MCF 10A (cell line): ENCODE results near the gene MAP3K9. TPM values are rescaled to one million over a fixed set of nuclear protein-coding genes. Genes with fewer than 3 reads are reported as not detected.

Experiments
- BruUV-seq: library from RNA; stranded (reverse); fragments of 400-500 nt; replicated peaks from 2 replicates; lab custom pipeline; 2021; lab: Mats Ljungman, UMichigan
- CTCF ChIA-PET: fragments of 300-600 bp; sonication (Branson Sonifier 250); formaldehyde crosslinking; extraction: SDS; loops from one replicate; lab custom pipeline; 2021; ENCODE audit warnings: antibody characterized with exemption, inconsistent platforms; lab: Yijun Ruan, JAX
- POLR2A ChIA-PET: fragments of 300-600, 350-650 bp; sonication (Branson Sonifier 250); formaldehyde crosslinking; extraction: SDS; loops from one replicate; lab custom pipeline; 2020; ENCODE audit warnings: antibody characterized with exemption, inconsistent platforms; lab: Yijun Ruan, JAX
- DNase-seq: peaks from one replicate; pipeline ENCODE4 v3.0.0-alpha.2; 2018; ENCODE audit not compliant: unreplicated experiment
- H3K27ac Mint-ChIP-seq: one replicate; pipeline ENCODE4 v1.8.0; 2022; ENCODE audit warnings: mild to moderate bottlenecking, low read depth, mixed read lengths; ENCODE audit not compliant: unreplicated experiment
- H3K27me3 Mint-ChIP-seq: one replicate; pipeline ENCODE4 v1.8.0; 2022; ENCODE audit warnings: mixed read lengths; ENCODE audit not compliant: insufficient read depth, unreplicated experiment
- H3K36me3 Mint-ChIP-seq: one replicate; pipeline ENCODE4 v1.8.0; 2022; ENCODE audit warnings: mild to moderate bottlenecking, moderate library complexity, mixed read lengths; ENCODE audit not compliant: insufficient read depth, unreplicated experiment
- H3K4me1 Mint-ChIP-seq: one replicate; pipeline ENCODE4 v1.8.0; 2022; ENCODE audit warnings: mixed read lengths; ENCODE audit not compliant: insufficient read depth, unreplicated experiment
- H3K4me3 Mint-ChIP-seq: one replicate; pipeline ENCODE4 v1.8.0; 2022; ENCODE audit warnings: mild to moderate bottlenecking, moderate library complexity, mixed read lengths; ENCODE audit not compliant: unreplicated experiment
- H3K9me3 Mint-ChIP-seq: one replicate; pipeline ENCODE4 v1.8.0; 2022; ENCODE audit warnings: mixed read lengths; ENCODE audit not compliant: unreplicated experiment
- CTCF ChIP-seq: fragments of 200-600 bp; IDR thresholded peaks from one replicate; pipeline ENCODE4 v1.8.0; 2022; ENCODE audit warnings: antibody characterized with exemption, mild to moderate bottlenecking; ENCODE audit not compliant: unreplicated experiment
- intact Hi-C: fragments of 100-400 bp; cut with micrococcal nuclease; formaldehyde crosslinking; loops from 2 replicates; pipeline ENCODE4 v1.14.1; 2022
- total RNA-seq: library from RNA; stranded (reverse); gene quantifications from 2 replicates; pipeline ENCODE4 v1.2.3, GENCODE V29; 2022

MAP3K9 gene
- total RNA-seq, 1 experiment from 2014 or later: 18.6 TPM

GRCh38 chr14:70784886-70785285, 24.4 kb downstream of the MAP3K9 start:
- CTCF ChIA-PET: interaction anchor here (1.0 kb wide), 1 partner anchor 33 kb away, joined by 3 read pairs; no protein-coding TSS in a partner anchor

GRCh38 chr14:70782361-70782760, 27.0 kb downstream of the MAP3K9 start:
- H3K9me3 Mint-ChIP-seq: no peaks in the 10 kb centered on the region
- peak; percentile 79 for DNase-seq
- H3K27me3 Mint-ChIP-seq: no peaks in the 10 kb centered on the region
- H3K4me1 Mint-ChIP-seq: peaks cover 39% of the 10 kb centered on the region
- H3K4me3 Mint-ChIP-seq: no peak overlapping the region
- TF ChIP-seq CTCF: no peak
- ChIA-PET CTCF (no interaction called here), POLR2A (interaction anchor here (5.1 to 6.8 kb wide), 3 partner anchors 11 to 27 kb away, joined by 23 to 58 read pairs (median 31); partner anchors contain the start of gene MAP3K9)
- intact Hi-C loops: loop anchor here (2.0 kb wide), 1 partner anchor 26 kb away; the partner anchor contains the start of gene MAP3K9
- BruUV-seq: no TSS peak
- peak overlapping the region; percentile 67 for H3K27ac Mint-ChIP-seq
- H3K36me3 Mint-ChIP-seq: peaks cover 16% of the 10 kb centered on the region

More at GRCh38 chr14:70784886-70785285, 24.4 kb downstream of the MAP3K9 start:
- intact Hi-C loops: no loop called here
- peaks cover 46% of the 10 kb centered on the region for H3K4me1 Mint-ChIP-seq
- POLR2A ChIA-PET: interaction anchor here (0.6 to 6.8 kb wide), 4 partner anchors 14 to 29 kb away, joined by 5 to 58 read pairs (median 27); partner anchors contain the start of gene MAP3K9
- H3K27ac Mint-ChIP-seq: peak overlapping the region; percentile 84
- no peak for TF ChIP-seq CTCF
- no TSS peak for BruUV-seq
- H3K27me3 Mint-ChIP-seq: no peaks in the 10 kb centered on the region
- no peaks in the 10 kb centered on the region for H3K9me3 Mint-ChIP-seq
- peaks cover 11% of the 10 kb centered on the region for H3K36me3 Mint-ChIP-seq
- H3K4me3 Mint-ChIP-seq: no peak overlapping the region
- DNase-seq: no peak

GRCh38 chr14:70780396-70781075, 28.8 kb downstream of the MAP3K9 start:
- H3K4me3 Mint-ChIP-seq: no peak overlapping the region
- H3K27me3 Mint-ChIP-seq: no peaks in the 10 kb centered on the region
- H3K36me3 Mint-ChIP-seq: peaks cover 8% of the 10 kb centered on the region
- peaks cover 34% of the 10 kb centered on the region for H3K4me1 Mint-ChIP-seq
- DNase-seq: no peak
- POLR2A ChIA-PET: interaction anchor here (0.7 to 6.8 kb wide), 5 partner anchors 9 to 47 kb away, joined by 3 to 58 read pairs (median 23); partner anchors contain the start of gene MAP3K9
- H3K9me3 Mint-ChIP-seq: no peaks in the 10 kb centered on the region
- CTCF ChIA-PET: interaction anchor here (0.8 kb wide), 1 partner anchor 8 kb away, joined by 3 read pairs; no protein-coding TSS in a partner anchor
- intact Hi-C loops: no loop called here
- TF ChIP-seq CTCF: no peak
- H3K27ac Mint-ChIP-seq: peak overlapping the region; percentile 56
- no TSS peak for BruUV-seq

- Mint-ChIP-seq H3K36me3 (peaks cover 4% of the 10 kb centered on the region), H3K27me3 (no peaks in the 10 kb centered on the region), H3K27ac (no peak overlapping the region), H3K4me1 (peaks cover 29% of the 10 kb centered on the region), H3K9me3 (no peaks in the 10 kb centered on the region), H3K4me3 (no peak overlapping the region)
- intact Hi-C loops: no loop called here
- POLR2A ChIA-PET: interaction anchor here (5.1 to 6.8 kb wide), 2 partner anchors 9 to 24 kb away, joined by 23 to 58 read pairs; no protein-coding TSS in a partner anchor
- no TSS peak for BruUV-seq
- CTCF ChIA-PET: no interaction called here
- peak; percentile 70 for DNase-seq
- no peak for TF ChIP-seq CTCF
Measured at GRCh38 chr14:70779667-70780066, 29.6 kb downstream of the MAP3K9 start.
